NK-92 (cell line): ENCODE data around the gene HOXA2.

Experiments used
- DNase-seq: peaks from one replicate; lab custom pipeline; 2025; ENCODE audit not compliant: unreplicated experiment; lab: John Stamatoyannopoulos, UW

HOXA2 gene

GRCh38 chr7:27100694-27101170 is 1.8 kb downstream of the HOXA2 start:
- no peak for DNase-seq

- no peak for DNase-seq
Measured at GRCh38 chr7:27099453-27100370, 2.8 kb downstream of the HOXA2 start.

GRCh38 chr7:27098578-27099451 is 3.7 kb downstream of the HOXA2 start:
- DNase-seq: no peak

- no peak for DNase-seq
Measured at GRCh38 chr7:27097686-27098577, 4.6 kb downstream of the HOXA2 start.

- no peak for DNase-seq
Measured at GRCh38 chr7:27096768-27097514, 5.5 kb downstream of the HOXA2 start.

GRCh38 chr7:27095897-27096767 is 6.4 kb downstream of the HOXA2 start, which contains the start of gene HOXA1:
HOXA1 (minus strand) TSS chr7:27096000; CDS start chr7:27095912, 88 bp downstream.
- DNase-seq: no peak

GRCh38 chr7:27095050-27095896 is 7.2 kb downstream of the HOXA2 start:
- DNase-seq: no peak

- no peak for DNase-seq
Measured at GRCh38 chr7:27094304-27095049, 8.0 kb downstream of the HOXA2 start.

GRCh38 chr7:27093184-27093895 is 9.1 kb downstream of the HOXA2 start:
- DNase-seq: no peak

GRCh38 chr7:27092819-27093110 is 9.7 kb downstream of the HOXA2 start:
- no peak for DNase-seq

GRCh38 chr7:27091941-27092818 is 10.3 kb downstream of the HOXA2 start:
- DNase-seq: no peak

GRCh38 chr7:27091105-27091504 is 11.4 kb downstream of the HOXA2 start:
- DNase-seq: no peak

GRCh38 chr7:27088002-27088922 is 14.2 kb downstream of the HOXA2 start:
- no peak for DNase-seq

- DNase-seq: no peak
Measured at GRCh38 chr7:27083646-27084045, 18.8 kb downstream of the HOXA2 start.

GRCh38 chr7:27082171-27082570 is 20.3 kb downstream of the HOXA2 start:
- no peak for DNase-seq
